ENCODE data around the gene AOAH.

Gene AOAH

GRCh38 chr7:36691983-36692382 lies 32.3 kb downstream of the AOAH start:
- H3K4me3 Mint-ChIP-seq = no peak overlapping the region
- H3K9me3 Mint-ChIP-seq = no peaks in the 10 kb centered on the region
- no peak for ATAC-seq (ENCODE audit: low read depth)
- no peak overlapping the region for H3K27ac Mint-ChIP-seq
- H3K27me3 Mint-ChIP-seq = no peaks in the 10 kb centered on the region
- no peaks in the 10 kb centered on the region for H3K36me3 Mint-ChIP-seq
- H3K4me1 Mint-ChIP-seq = peaks cover 4% of the 10 kb centered on the region
- DNase-seq (ENCODE audit: low spot score in 2 of 2) = no peak

- ATAC-seq (ENCODE audit: low read depth) (no peak), DNase-seq (ENCODE audit: low spot score in 2 of 2) (no peak)
- no peak overlapping the region for H3K27ac Mint-ChIP-seq
- no peak overlapping the region for H3K4me3 Mint-ChIP-seq
- no peaks in the 10 kb centered on the region for H3K36me3 Mint-ChIP-seq
- H3K9me3 Mint-ChIP-seq = no peaks in the 10 kb centered on the region
- H3K27me3 Mint-ChIP-seq = peaks cover 2% of the 10 kb centered on the region
- peaks cover 4% of the 10 kb centered on the region for H3K4me1 Mint-ChIP-seq
Measured at GRCh38 chr7:36690514-36691187, 33.6 kb downstream of the AOAH start.

GRCh38 chr7:36690041-36690440 lies 34.3 kb downstream of the AOAH start:
- Mint-ChIP-seq H3K9me3 (no peaks in the 10 kb centered on the region), H3K27ac (no peak overlapping the region), H3K36me3 (no peaks in the 10 kb centered on the region), H3K4me3 (no peak overlapping the region), H3K4me1 (peaks cover 4% of the 10 kb centered on the region), H3K27me3 (peaks cover 2% of the 10 kb centered on the region)
- ATAC-seq (ENCODE audit: low read depth) (no peak), DNase-seq (ENCODE audit: low spot score in 2 of 2) (no peak)

GRCh38 chr7:36686499-36686898 lies 37.8 kb downstream of the AOAH start:
- ATAC-seq (ENCODE audit: low read depth) (no peak), DNase-seq (ENCODE audit: low spot score in 2 of 2) (no peak)
- Mint-ChIP-seq H3K27me3 (peaks cover 2% of the 10 kb centered on the region), H3K4me1 (peaks cover 4% of the 10 kb centered on the region), H3K9me3 (no peaks in the 10 kb centered on the region), H3K36me3 (no peaks in the 10 kb centered on the region), H3K4me3 (no peak overlapping the region), H3K27ac (no peak overlapping the region)

GRCh38 chr7:36684954-36685353 lies 39.3 kb downstream of the AOAH start:
- Mint-ChIP-seq H3K27ac (no peak overlapping the region), H3K9me3 (no peaks in the 10 kb centered on the region), H3K27me3 (peaks cover 2% of the 10 kb centered on the region), H3K4me3 (no peak overlapping the region), H3K36me3 (no peaks in the 10 kb centered on the region), H3K4me1 (no peaks in the 10 kb centered on the region)
- DNase-seq (ENCODE audit: low spot score in 2 of 2) (no peak), ATAC-seq (ENCODE audit: low read depth) (no peak)

GRCh38 chr7:36683695-36684357 lies 40.5 kb downstream of the AOAH start:
- Mint-ChIP-seq H3K27ac (no peak overlapping the region), H3K4me3 (no peak overlapping the region)
- ATAC-seq (ENCODE audit: low read depth) = no peak

GRCh38 chr7:36683111-36683510 lies 41.2 kb downstream of the AOAH start:
- Mint-ChIP-seq H3K36me3 (no peaks in the 10 kb centered on the region), H3K27ac (no peak overlapping the region), H3K4me1 (peaks cover 6% of the 10 kb centered on the region), H3K9me3 (no peaks in the 10 kb centered on the region), H3K4me3 (no peak overlapping the region), H3K27me3 (peaks cover 2% of the 10 kb centered on the region)
- DNase-seq (ENCODE audit: low spot score in 2 of 2) = no peak
- no peak for ATAC-seq (ENCODE audit: low read depth)

More at GRCh38 chr7:36683695-36684357, 40.5 kb downstream of the AOAH start:
- no peaks in the 10 kb centered on the region for H3K9me3 Mint-ChIP-seq
- H3K4me1 Mint-ChIP-seq = no peaks in the 10 kb centered on the region
- no peaks in the 10 kb centered on the region for H3K36me3 Mint-ChIP-seq
- peaks cover 2% of the 10 kb centered on the region for H3K27me3 Mint-ChIP-seq
- no peak for DNase-seq (ENCODE audit: low spot score in 2 of 2)

GRCh38 chr7:36682102-36682501 lies 42.2 kb downstream of the AOAH start:
- Mint-ChIP-seq H3K27me3 (peaks cover 2% of the 10 kb centered on the region), H3K4me1 (peaks cover 11% of the 10 kb centered on the region), H3K4me3 (no peak overlapping the region), H3K36me3 (no peaks in the 10 kb centered on the region), H3K9me3 (no peaks in the 10 kb centered on the region), H3K27ac (no peak overlapping the region)
- ATAC-seq (ENCODE audit: low read depth) = no peak
- no peak for DNase-seq (ENCODE audit: low spot score in 2 of 2)

- peak overlapping the region; percentile 80 for H3K27ac Mint-ChIP-seq
- no peaks in the 10 kb centered on the region for H3K36me3 Mint-ChIP-seq
Measured at GRCh38 chr7:36677769-36678437, 46.4 kb downstream of the AOAH start.

GRCh38 chr7:36673703-36674102 lies 50.6 kb downstream of the AOAH start:
- Mint-ChIP-seq H3K36me3 (peaks cover 3% of the 10 kb centered on the region), H3K9me3 (no peaks in the 10 kb centered on the region), H3K4me1 (peaks cover 16% of the 10 kb centered on the region), H3K27ac (no peak overlapping the region), H3K27me3 (peaks cover 6% of the 10 kb centered on the region), H3K4me3 (no peak overlapping the region)
- ATAC-seq (ENCODE audit: low read depth) (no peak), DNase-seq (ENCODE audit: low spot score in 2 of 2) (no peak)

More at GRCh38 chr7:36677769-36678437, 46.4 kb downstream of the AOAH start:
- Mint-ChIP-seq H3K4me1 (peaks cover 11% of the 10 kb centered on the region), H3K27me3 (no peaks in the 10 kb centered on the region), H3K4me3 (peak overlapping the region; percentile 57), H3K9me3 (no peaks in the 10 kb centered on the region)
- no peak for DNase-seq (ENCODE audit: low spot score in 2 of 2)
- ATAC-seq (ENCODE audit: low read depth) = no peak

- H3K4me1 Mint-ChIP-seq = peaks cover 5% of the 10 kb centered on the region
- no peak overlapping the region for H3K4me3 Mint-ChIP-seq
- H3K27ac Mint-ChIP-seq = no peak overlapping the region
- no peaks in the 10 kb centered on the region for H3K9me3 Mint-ChIP-seq
- H3K27me3 Mint-ChIP-seq = peaks cover 6% of the 10 kb centered on the region
- peaks cover 4% of the 10 kb centered on the region for H3K36me3 Mint-ChIP-seq
- ATAC-seq (ENCODE audit: low read depth) (no peak), DNase-seq (ENCODE audit: low spot score in 2 of 2) (no peak)
Measured at GRCh38 chr7:36671432-36671829, 52.9 kb downstream of the AOAH start.

- H3K36me3 Mint-ChIP-seq = peaks cover 4% of the 10 kb centered on the region
- no peaks in the 10 kb centered on the region for H3K9me3 Mint-ChIP-seq
- H3K27ac Mint-ChIP-seq = no peak overlapping the region
- peaks cover 5% of the 10 kb centered on the region for H3K4me1 Mint-ChIP-seq
- DNase-seq (ENCODE audit: low spot score in 2 of 2) (peak; percentile 22 to 46), ATAC-seq (ENCODE audit: low read depth) (peak; percentile 79)
- no peak overlapping the region for H3K4me3 Mint-ChIP-seq
- peaks cover 6% of the 10 kb centered on the region for H3K27me3 Mint-ChIP-seq
Measured at GRCh38 chr7:36670585-36671431, 53.5 kb downstream of the AOAH start.

- no peak for ATAC-seq (ENCODE audit: low read depth)
- Mint-ChIP-seq H3K27me3 (peaks cover 6% of the 10 kb centered on the region), H3K4me1 (peaks cover 5% of the 10 kb centered on the region), H3K4me3 (no peak overlapping the region), H3K27ac (no peak overlapping the region), H3K9me3 (no peaks in the 10 kb centered on the region), H3K36me3 (peaks cover 4% of the 10 kb centered on the region)
- no peak for DNase-seq (ENCODE audit: low spot score in 2 of 2)
Measured at GRCh38 chr7:36668750-36669149, 55.5 kb downstream of the AOAH start.

GRCh38 chr7:36668080-36668479 lies 56.2 kb downstream of the AOAH start:
- no peak overlapping the region for H3K4me3 Mint-ChIP-seq
- H3K36me3 Mint-ChIP-seq = peaks cover 4% of the 10 kb centered on the region
- DNase-seq (ENCODE audit: low spot score in 2 of 2) (no peak), ATAC-seq (ENCODE audit: low read depth) (no peak)
- peaks cover 6% of the 10 kb centered on the region for H3K27me3 Mint-ChIP-seq
- peaks cover 5% of the 10 kb centered on the region for H3K4me1 Mint-ChIP-seq
- no peak overlapping the region for H3K27ac Mint-ChIP-seq
- H3K9me3 Mint-ChIP-seq = no peaks in the 10 kb centered on the region

Data from memory B cell (primary cell).